GM21528 (cell line): ENCODE results near the gene CXCL11.
"Not testable (repeated sequence)": the region's sequence is repeated elsewhere in the genome, so short reads cannot be mapped to it uniquely, and the experiment has no call there.

Experiments used
- ATAC-seq: cut with Tn5 transposase; IDR thresholded peaks from one replicate; pipeline ENCODE4 v1.9.1; 2021; ENCODE audit warnings: mild to moderate bottlenecking, moderate library complexity; ENCODE audit not compliant: unreplicated experiment, low FRiP score

The CXCL11 gene

DNA sequence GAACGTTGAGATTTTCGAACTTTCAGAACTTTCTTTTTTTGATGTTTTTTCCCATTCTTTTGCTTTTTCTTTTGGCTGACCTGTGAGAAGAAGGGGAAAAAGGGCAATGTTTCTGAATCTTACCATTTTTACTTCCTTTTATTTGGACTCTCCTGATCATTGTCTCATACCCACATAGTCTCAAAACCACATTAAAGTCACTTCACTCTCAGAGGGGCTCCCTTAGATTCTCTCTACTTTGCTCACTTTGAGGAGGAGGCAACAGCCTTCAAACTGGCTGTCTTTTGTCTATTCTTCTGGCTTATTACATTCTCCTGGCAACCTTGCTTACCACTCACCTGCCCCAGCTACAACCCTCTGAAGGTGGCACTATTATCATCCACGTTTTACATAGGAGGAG, 32.2 kb downstream of the CXCL11 start:
- ATAC-seq, result no peak

DNA sequence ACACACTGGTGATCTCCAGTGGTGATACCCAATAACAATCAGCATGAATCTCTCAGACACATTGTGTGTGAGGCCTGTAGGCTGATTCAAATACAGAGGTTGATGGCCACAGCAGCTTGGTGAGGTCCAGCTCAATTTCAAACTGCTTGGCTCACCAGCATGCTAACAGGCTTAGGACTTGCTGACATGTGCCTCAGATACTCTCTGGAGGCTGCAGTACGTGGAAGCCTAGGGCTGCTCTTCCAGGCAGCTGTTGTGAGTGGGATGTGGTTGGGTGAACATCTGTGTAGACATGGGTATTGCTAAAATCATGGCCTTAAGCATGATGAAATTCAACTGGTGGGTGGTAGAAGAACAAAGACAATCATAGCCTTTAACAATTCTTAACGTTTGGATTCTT, 32.8 kb downstream of the CXCL11 start:
- ATAC-seq, result no peak

DNA sequence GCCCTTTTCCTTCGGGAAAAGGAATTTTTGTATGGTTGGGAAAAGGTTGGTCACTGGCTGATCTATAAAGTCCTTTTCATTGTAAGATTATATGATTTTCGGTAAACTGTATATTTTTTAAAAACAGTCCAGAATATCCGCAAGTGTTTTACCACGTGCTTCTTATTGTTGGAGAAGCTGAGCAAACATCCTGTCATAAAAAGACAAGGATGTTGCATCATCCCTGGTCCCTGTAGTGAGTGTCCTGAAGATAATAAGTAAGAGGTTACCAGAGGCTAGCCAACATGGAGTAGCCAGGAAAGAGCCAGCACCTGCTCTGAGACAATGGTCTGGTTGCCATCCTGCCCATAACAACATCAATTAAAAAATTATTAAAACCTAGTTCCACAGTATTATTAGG, 33.7 kb downstream of the CXCL11 start:
- no peak for ATAC-seq

DNA sequence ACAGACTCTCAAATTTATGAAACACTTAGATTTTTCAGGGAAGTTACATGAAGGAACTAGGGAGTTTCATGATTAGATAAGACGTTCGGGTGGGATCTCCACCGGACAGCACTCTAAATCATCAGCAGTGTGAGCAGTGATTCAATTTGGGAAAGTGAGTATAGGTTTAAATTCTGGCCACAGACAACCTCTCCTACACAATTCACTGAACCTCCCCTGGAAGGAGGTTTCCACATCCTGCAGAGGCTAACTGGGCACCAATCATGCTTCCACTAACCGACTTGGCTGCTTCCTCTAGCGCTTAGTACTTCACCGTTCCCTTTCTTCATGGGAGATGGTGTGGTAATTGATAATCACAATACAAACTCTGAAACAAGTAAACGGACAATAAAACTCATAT, 34.2 kb downstream of the CXCL11 start:
- ATAC-seq, result no peak

DNA sequence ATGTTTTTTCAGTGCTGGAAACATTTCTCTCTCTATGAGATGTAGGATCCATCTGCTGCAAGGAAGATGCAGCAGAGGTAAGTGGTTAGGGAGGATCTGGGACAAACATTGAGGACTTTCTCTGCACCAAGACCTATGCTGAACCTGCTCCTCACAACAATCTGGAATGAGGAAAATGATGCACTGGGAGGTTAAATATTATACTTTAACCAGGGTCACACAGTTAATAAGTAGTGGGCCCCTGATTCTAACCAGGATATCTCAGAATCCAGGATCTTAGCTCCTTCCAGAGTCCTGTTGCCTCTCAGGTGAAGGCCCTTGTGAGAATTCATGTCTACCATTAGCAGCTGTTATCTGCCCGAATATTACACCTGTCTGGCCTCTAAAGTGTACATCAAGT, 35.6 kb downstream of the CXCL11 start:
- ATAC-seq, result no peak

DNA sequence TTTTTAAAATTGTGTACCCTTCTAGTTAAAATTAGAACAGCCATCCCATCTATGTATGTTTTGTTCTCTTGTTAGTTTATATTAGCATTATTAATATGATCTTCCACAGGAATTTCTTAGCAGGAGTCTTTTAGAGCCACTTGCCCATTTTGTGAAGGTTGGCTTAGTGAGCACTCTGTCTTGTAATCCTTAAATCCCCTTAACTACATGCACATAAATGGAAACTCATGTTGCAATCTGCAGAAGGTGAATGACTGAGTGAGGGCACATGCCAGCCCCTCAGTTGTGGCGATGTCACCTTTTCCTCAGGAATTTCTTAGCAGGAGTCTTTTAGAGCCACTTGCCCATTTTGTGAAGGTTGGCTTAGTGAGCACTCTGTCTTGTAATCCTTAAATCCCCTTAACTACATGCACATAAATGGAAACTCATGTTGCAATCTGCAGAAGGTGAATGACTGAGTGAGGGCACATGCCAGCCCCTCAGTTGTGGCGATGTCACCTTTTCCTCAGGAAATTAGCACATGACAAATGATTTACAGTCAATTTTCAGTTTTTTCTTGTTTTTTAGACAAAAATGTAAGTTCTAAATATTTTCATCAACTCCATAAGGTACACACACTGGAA, 37.2 kb downstream of the CXCL11 start:
- not testable (repeated sequence) for ATAC-seq

DNA sequence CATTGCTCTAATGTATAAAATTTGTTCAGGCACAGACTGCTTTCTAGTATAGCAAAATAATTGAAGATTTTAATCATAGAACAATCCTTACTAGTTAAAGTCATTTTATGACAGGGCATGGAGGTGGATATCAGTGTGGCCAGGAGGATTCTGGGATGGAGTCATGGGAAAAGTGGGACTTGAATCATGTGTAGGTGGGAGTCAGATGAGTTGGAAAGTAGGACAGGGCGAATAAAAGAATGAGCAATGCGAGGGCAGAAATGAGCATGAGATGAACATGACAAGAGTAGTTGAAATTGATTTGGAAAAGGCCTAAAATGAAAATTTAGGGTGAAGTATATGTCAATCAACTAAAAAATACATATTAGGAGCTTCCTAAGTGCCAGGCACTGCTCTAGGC, 37.9 kb downstream of the CXCL11 start:
- no peak for ATAC-seq

DNA sequence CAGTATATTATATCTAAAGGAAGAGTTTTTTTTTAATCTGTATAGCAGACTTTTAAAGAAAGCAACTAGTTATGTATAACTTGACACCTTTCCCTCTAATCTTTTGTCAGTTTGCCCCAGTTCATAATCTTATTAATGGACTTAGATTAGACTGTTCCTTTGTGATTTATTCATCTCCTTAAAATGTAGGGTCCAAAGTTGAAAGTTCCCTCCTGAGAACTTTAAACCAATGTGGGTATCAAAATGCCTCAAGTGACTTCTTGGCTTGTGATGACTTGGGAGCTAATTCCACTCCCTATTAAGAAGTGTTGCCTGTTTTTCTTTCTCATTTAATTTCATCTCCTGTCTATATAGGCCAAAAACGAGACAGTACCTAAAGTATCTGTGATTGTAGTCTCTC, 38.8 kb downstream of the CXCL11 start:
- ATAC-seq, result no peak

DNA sequence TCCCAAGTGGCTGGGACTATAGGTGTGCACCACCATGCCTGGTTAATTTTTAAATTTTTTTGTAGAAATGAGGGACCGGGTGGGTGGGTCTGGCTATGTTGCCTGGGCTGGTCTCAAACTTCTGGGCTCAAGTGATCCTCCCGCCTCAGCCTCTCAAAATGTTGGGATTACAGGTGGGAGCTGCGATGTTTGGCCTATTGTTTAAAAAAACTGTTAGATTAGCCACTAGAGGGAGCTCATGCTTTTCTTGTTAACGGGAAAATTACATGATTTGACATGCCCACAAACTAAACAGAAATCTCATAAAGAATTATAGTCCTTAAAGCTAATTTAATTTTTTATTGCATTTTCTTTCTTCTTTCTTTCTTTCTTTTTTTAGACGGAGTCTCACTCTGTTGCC, 40.1 kb downstream of the CXCL11 start:
- no peak for ATAC-seq

DNA sequence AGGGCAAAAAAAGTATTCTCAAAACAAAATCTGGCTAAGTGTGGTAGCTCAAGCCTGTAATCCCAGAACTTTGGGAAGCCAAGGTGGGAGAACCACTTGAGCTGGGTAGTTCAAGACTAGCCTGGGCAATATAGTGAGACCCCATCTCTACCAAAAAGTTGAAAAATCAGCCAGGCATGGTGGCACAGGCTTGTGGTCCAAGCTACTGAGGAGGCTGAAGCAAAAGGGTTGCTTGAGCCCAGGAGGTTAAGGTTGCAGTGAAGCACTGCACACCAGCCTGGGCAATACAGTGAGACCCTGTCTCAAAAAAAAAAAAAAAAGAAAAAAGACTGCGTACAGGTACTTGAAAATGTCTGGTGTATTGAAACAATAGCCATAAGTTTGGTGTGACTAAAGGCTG, 43.4 kb downstream of the CXCL11 start:
- no peak for ATAC-seq

DNA sequence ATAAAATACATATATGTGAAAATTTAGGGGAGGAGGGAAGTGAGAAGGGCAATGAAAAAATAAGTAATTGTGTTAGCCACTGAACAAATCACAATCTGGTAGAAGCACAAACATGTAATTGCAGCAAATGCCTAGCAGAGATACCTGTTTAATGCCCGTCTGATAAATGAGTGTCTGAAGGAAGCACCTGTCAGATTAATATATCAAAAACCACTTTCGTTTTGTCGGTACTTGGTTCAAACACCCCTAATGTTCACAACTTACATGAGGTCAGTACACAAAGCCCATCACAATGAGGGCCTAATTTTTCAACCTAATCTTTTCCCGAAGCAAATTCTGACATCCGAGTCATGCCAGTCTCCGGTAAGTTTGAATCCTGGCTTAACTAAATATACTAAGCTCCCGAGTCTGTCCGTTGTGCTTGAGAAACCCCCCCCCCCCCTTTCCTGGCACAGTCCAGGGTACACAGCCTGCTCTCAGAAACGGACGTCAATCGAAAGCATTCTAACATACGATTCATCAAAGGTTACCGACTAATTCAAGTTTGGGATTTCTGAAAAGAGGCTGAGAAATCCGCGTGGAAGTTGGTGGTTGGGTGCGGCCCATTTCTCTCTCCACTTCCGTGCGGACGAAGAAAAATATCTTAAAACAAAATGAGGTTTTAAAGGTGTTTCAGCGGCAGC, 45.9 kb downstream of the CXCL11 start:
- no peak for ATAC-seq

DNA sequence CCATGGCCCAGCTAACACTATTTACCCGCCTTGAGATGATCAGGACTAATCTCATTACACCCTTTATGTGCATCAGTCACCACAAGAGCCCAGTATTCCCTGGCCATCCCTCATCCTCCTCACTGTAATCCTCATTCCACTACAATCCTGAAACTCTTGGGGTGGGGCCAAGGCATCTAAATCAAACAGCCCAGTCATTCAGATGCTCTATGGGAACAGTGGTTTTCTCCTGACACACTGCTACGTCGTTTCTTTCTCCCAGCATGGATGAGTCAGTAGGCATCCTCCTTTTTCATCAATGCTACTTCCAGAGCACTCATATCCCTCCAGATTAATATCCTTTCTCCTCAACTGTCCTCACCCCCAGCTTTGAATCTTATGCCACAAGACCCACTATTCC, 50.8 kb downstream of the CXCL11 start:
- ATAC-seq, result no peak
